Panc1 (cell line): ENCODE results near the gene ADAMTS2. TPM values are rescaled to one million over a fixed set of nuclear protein-coding genes. Genes with fewer than 3 reads are reported as not detected.

Source experiments
- ATAC-seq: fragments of 200-7000 bp; cut with Tn5 transposase; 2 replicates; pipeline ENCODE4 v1.9.1; 2020; ENCODE audit warnings: mild to moderate bottlenecking, moderate library complexity
- BruUV-seq: library from RNA; stranded (reverse); fragments of 400-500 nt; replicated peaks from 2 replicates; lab custom pipeline; 2021; lab: Mats Ljungman, UMichigan
- CTCF ChIA-PET: fragments of 300-600 bp; sonication (Branson Sonifier 250); formaldehyde crosslinking; loops from one replicate; lab custom pipeline; 2022; ENCODE audit warnings: antibody characterized with exemption; lab: Charles Lee
- POLR2A ChIA-PET: fragments of 300-600 bp; sonication (Branson Sonifier 250); formaldehyde crosslinking; loops from one replicate; lab custom pipeline; 2022; ENCODE audit warnings: antibody characterized with exemption; lab: Charles Lee
- DNase-seq: peaks from one replicate; pipeline ENCODE4 v3.0.0-alpha.2; 2010; ENCODE audit warnings: low read depth, low spot score
- H3K27ac ChIP-seq: 2 replicates; pipeline ENCODE4 v1.5.1; 2011; ENCODE audit warnings: mild to moderate bottlenecking, low read length, inconsistent platforms
- H3K27me3 ChIP-seq: fragments of 200-500 bp; sonication (Bioruptor generic); 2 replicates; pipeline ENCODE4 v1.6.0; 2014; ENCODE audit warnings: low read length, inconsistent platforms; ENCODE audit not compliant: control insufficient read depth, insufficient read depth
- H3K36me3 ChIP-seq: fragments of 200-500 bp; sonication (Bioruptor generic); 2 replicates; pipeline ENCODE4 v1.5.1; 2014; ENCODE audit warnings: inconsistent platforms, mild to moderate bottlenecking, low read length, moderate library complexity; ENCODE audit not compliant: control insufficient read depth, insufficient read depth
- H3K4me1 ChIP-seq: 2 replicates; pipeline ENCODE4 v1.5.1; 2011; ENCODE audit warnings: inconsistent platforms, mild to moderate bottlenecking, low read length, moderate library complexity; ENCODE audit not compliant: control insufficient read depth, insufficient read depth
- H3K4me3 ChIP-seq, 2 experiments: 2 replicates each; pipeline ENCODE4 v1.5.1; 2011 to 2012; ENCODE audit warnings: low read depth in 2 of 2, low read length in 2 of 2, mild to moderate bottlenecking in 2 of 2, inconsistent platforms in 1 of 2, moderate library complexity in 1 of 2
- H3K9me3 ChIP-seq: fragments of 200-500 bp; sonication (Bioruptor generic); 2 replicates; pipeline ENCODE4 v1.5.1; 2014; ENCODE audit warnings: low read depth, mild to moderate bottlenecking, inconsistent platforms, low read length, moderate library complexity; ENCODE audit not compliant: control insufficient read depth, insufficient read depth
- CTCF ChIP-seq: fragments of 450-650 bp; IDR thresholded peaks from 2 replicates; pipeline ENCODE4 v1.5.1; 2017; ENCODE audit warnings: mild to moderate bottlenecking
- POLR2AphosphoS5 ChIP-seq: IDR thresholded peaks from 2 replicates; pipeline ENCODE4 v1.6.1; 2012; ENCODE audit warnings: mild to moderate bottlenecking, low read depth, low read length, moderate library complexity
- REST ChIP-seq, 2 experiments: IDR thresholded peaks; 2 replicates each; pipeline ENCODE4 v1.6.1; 2011 to 2012; ENCODE audit warnings: low read depth in 2 of 2, control low read depth in 1 of 2, low read length in 1 of 2, mild to moderate bottlenecking in 1 of 2, moderate library complexity in 1 of 2; ENCODE audit not compliant: insufficient read depth in 1 of 2
- SIN3A ChIP-seq: IDR thresholded peaks from 2 replicates; pipeline ENCODE4 v1.6.1; 2012; ENCODE audit warnings: low read depth, mild to moderate bottlenecking, low read length, moderate library complexity, borderline replicate concordance; ENCODE audit not compliant: insufficient read depth
- TCF7L2 ChIP-seq: IDR thresholded peaks from 2 replicates; pipeline ENCODE4 v1.6.1; 2011; ENCODE audit warnings: mild to moderate bottlenecking, low read depth, low read length, inconsistent platforms
- in situ Hi-C: cut with HindIII; loops from 2 replicates; pipeline ENCODE4 v1.10.0; 2016; ENCODE audit warnings: low sequenced_read_pairs, low pct_unique_long_range_greater_than_20kb
- intact Hi-C: fragments of 100-400 bp; cut with micrococcal nuclease; formaldehyde crosslinking; loops from one replicate; pipeline ENCODE4 v1.10.0; 2022; ENCODE audit not compliant: unreplicated experiment
- total RNA-seq: library from RNA; stranded (reverse); gene quantifications from one replicate; pipeline ENCODE4 v1.2.1, GENCODE V29; 2021; ENCODE audit not compliant: unreplicated experiment

ADAMTS2 gene
- total RNA-seq, 1 experiment from 2014 or later: 0.13 TPM

GRCh38 chr5:179254638-179255271 is 90.5 kb downstream of the ADAMTS2 start:
- no peaks in the 10 kb centered on the region for H3K36me3 ChIP-seq
- H3K4me1 ChIP-seq: no peaks in the 10 kb centered on the region
- ATAC-seq: no peak
- intact Hi-C loops (no loop called here), in situ Hi-C loops (no loop called here)
- H3K4me3 ChIP-seq: no peak overlapping the region
- no peaks in the 10 kb centered on the region for H3K9me3 ChIP-seq
- H3K27me3 ChIP-seq: no peaks in the 10 kb centered on the region
- BruUV-seq: no TSS peak
- POLR2A ChIA-PET: no interaction called here
- CTCF ChIA-PET: no interaction called here
- DNase-seq: no peak
- TF ChIP-seq POLR2AphosphoS5 (no peak), TCF7L2 (no peak), SIN3A (no peak), CTCF (no peak), REST (IDR thresholded peaks at IDR 0.05; ENCODE audit: insufficient read depth in 1 of 2, low read depth in 2 of 2, low read length in 1 of 2) (no peak)
- H3K27ac ChIP-seq: no peak overlapping the region

- Histone ChIP-seq H3K27me3 (0 out of 2 replicates have a peak, but pooled peaks cover under 1% of the 10 kb centered on the region), H3K9me3 (no peaks in the 10 kb centered on the region), H3K4me1 (no peaks in the 10 kb centered on the region), H3K27ac (no peak overlapping the region), H3K36me3 (no peaks in the 10 kb centered on the region), H3K4me3 (no peak overlapping the region)
- no TSS peak for BruUV-seq
- POLR2A ChIA-PET: no interaction called here
- TF ChIP-seq POLR2AphosphoS5 (no peak), SIN3A (no peak), REST (IDR thresholded peaks at IDR 0.05; ENCODE audit: insufficient read depth in 1 of 2, low read depth in 2 of 2, low read length in 1 of 2) (no peak), CTCF (no peak)
- no peak for ATAC-seq
- in situ Hi-C loops (no loop called here), intact Hi-C loops (no loop called here)
- DNase-seq: no peak
- CTCF ChIA-PET: no interaction called here
These were observed 91.5 kb downstream of the ADAMTS2 start for GRCh38 chr5:179253730-179254129.
